Stomach (tissue), 4 donors: ENCODE data around the gene SLC7A6OS.

Experiments
- EP300 ChIP-seq: sonication (generic); formaldehyde crosslinking; IDR thresholded peaks from one replicate; pipeline ENCODE4 v1.6.1; 2017; ENCODE audit warnings: antibody characterized with exemption
- POLR2A ChIP-seq, 4 donors: fragments of 450-650 bp; IDR thresholded peaks; one replicate each; pipeline ENCODE4 v1.6.1; 2016; ENCODE audit warnings: antibody characterized with exemption in 4 of 4, control low read depth in 2 of 4, mild to moderate bottlenecking in 1 of 4, moderate library complexity in 1 of 4
- POLR2AphosphoS5 ChIP-seq, 3 donors: sonication (generic); formaldehyde crosslinking; IDR thresholded peaks; one replicate each; pipeline ENCODE4 v1.6.1; 2016; ENCODE audit warnings: antibody characterized with exemption in 3 of 3
- TF ChIP-seq, protein P1 (sequence below), 7 experiments: fragments of 450-650 bp in 4 of 7; fragments of 200-600 bp in 3 of 7; sonication (generic) in 3 of 7; IDR thresholded peaks; one replicate each; pipeline ENCODE4 v1.5.1; 2016 to 2019; ENCODE audit warnings: antibody characterized with exemption in 7 of 7, control low read depth in 2 of 7, mild to moderate bottlenecking in 1 of 7

GRCh38 chr16:68289202-68289601 lies 21.5 kb downstream of the SLC7A6OS start:
- TF ChIP-seq POLR2A (IDR thresholded peaks at IDR 0.05) (no peak), POLR2AphosphoS5 (IDR thresholded peaks at IDR 0.05) (no peak), EP300 (no peak)
- TF ChIP-seq, protein P1, sequence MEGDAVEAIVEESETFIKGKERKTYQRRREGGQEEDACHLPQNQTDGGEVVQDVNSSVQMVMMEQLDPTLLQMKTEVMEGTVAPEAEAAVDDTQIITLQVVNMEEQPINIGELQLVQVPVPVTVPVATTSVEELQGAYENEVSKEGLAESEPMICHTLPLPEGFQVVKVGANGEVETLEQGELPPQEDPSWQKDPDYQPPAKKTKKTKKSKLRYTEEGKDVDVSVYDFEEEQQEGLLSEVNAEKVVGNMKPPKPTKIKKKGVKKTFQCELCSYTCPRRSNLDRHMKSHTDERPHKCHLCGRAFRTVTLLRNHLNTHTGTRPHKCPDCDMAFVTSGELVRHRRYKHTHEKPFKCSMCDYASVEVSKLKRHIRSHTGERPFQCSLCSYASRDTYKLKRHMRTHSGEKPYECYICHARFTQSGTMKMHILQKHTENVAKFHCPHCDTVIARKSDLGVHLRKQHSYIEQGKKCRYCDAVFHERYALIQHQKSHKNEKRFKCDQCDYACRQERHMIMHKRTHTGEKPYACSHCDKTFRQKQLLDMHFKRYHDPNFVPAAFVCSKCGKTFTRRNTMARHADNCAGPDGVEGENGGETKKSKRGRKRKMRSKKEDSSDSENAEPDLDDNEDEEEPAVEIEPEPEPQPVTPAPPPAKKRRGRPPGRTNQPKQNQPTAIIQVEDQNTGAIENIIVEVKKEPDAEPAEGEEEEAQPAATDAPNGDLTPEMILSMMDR (IDR thresholded peaks at IDR 0.05), result no peak
